HG03460 (cell line): ENCODE data around the gene SLC6A11.

Experiments used
- ATAC-seq: cut with Tn5 transposase; IDR thresholded peaks from one replicate; pipeline ENCODE4 v1.9.1; 2021; ENCODE audit not compliant: unreplicated experiment

The SLC6A11 gene

DNA sequence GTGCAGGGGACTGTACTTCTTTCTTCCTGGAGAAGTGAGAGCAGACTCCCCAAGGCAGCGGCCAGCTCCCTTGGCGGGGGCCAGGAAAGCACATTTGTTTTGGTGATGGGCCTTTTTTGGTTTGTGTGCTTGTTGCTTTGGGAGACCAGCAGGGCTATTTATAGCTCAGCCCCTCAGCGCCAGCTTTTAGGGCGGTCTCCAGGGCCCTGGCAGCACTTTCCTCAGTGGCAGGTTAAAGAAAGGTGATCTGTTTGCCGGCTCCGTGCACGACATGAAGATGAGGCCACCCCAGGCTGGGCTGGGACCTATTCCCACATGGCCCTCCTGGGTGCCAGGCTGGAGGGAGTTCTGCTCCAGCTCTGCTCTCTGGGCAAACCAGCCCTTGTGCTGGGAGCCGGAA lies 21.8 kb downstream of the SLC6A11 start:
- ATAC-seq: no peak

DNA sequence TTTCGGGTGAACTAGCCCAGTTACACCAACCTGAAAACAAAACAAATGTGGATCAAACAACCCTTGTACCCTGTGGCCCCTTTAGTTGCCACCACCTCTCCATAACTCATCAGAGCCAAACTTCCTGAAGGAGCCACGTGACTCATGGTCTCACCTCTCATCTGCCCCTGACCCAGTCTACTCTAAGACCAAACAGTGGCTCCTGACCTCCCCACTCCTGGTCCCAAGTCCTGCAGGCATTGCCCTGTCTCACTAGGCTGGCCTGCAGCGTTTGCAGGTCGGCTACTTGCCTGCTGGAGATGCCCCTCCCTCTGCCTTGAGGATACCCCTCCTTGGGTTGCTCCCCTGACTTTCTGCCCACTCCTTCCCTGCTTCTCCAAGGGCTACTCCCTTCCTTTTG lies 23.1 kb downstream of the SLC6A11 start:
- no peak for ATAC-seq

GRCh38 chr3:10841100-10841499 lies 25.1 kb downstream of the SLC6A11 start:
- no peak for ATAC-seq

DNA sequence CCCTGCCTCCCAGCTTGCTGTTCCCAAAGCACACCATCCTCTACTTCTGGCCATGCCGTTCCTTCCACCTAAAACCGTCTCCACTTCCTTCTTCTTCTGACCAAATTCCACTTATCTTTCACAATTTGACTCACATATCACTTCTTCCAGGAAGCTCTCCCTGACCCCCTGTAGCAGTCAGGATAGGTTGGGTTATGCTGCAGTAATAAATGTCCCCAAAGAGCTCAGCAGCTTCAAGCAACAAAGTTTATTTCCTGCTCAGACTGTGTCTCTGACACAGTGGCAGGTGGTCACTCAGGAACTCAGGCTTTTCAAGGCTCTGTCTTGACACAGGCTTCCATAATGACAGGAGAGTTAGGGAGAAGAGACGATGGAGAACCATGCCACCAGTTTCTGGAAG lies 27.4 kb downstream of the SLC6A11 start:
- ATAC-seq: no peak

- ATAC-seq: no peak
These were observed 29.2 kb downstream of the SLC6A11 start for GRCh38 chr3:10845001-10845761.

DNA sequence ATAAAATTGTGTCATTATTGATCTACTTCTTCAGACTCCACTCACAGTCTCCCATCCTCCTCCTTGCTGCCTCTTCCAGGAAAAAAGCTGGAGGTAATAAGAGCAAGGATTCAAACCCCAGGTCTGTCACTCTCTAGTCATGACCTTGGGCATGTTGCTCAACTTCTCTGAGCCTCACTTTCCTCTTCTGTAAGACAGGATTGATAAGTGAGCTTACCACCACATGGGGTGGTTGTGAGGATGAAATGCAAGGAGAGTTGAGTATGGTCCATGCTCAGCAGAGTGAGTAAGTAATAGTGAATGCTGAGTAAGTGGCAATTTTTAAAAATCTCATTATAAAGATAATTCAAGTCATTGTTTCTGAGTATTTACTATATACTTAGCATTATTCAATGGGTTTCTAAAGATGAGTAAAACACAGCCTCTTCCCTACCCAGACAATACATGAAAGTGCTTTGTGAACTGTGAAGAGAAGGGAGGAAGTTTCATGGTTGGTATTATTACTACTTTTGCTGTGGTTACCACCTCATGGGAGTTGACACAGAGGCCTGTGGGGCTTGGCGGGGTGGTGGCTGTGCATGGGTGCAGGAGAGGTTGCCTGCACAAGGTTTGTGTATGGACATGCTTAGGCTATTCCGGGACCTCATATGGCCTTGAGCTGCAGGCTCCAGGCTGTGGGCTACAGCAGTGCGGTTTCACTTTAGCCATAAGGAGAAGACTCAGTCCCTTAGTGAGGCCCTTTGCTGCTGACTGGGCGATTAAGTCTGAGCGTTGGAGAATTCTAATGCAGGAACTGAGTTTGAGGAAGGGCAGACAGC lies 30.0 kb downstream of the SLC6A11 start:
- peak; percentile 67 for ATAC-seq

DNA sequence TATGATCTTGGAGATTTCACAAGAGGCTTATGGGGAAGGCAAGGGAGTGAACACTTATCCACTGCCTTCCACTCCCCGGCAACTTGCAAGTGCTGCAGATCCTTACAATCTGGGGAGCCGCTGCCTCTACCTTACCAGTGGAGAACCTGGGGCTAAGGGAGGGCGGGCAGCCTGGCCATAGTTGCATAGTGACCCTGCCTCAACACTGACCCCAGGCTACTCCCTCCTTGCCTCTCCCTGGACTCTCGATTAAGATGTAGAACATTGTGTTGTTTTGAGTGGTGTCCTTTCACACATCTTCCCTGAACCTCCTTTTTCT lies 30.6 kb downstream of the SLC6A11 start:
- ATAC-seq: no peak

- ATAC-seq: no peak
These were observed 32.2 kb downstream of the SLC6A11 start for GRCh38 chr3:10848261-10848660.

DNA sequence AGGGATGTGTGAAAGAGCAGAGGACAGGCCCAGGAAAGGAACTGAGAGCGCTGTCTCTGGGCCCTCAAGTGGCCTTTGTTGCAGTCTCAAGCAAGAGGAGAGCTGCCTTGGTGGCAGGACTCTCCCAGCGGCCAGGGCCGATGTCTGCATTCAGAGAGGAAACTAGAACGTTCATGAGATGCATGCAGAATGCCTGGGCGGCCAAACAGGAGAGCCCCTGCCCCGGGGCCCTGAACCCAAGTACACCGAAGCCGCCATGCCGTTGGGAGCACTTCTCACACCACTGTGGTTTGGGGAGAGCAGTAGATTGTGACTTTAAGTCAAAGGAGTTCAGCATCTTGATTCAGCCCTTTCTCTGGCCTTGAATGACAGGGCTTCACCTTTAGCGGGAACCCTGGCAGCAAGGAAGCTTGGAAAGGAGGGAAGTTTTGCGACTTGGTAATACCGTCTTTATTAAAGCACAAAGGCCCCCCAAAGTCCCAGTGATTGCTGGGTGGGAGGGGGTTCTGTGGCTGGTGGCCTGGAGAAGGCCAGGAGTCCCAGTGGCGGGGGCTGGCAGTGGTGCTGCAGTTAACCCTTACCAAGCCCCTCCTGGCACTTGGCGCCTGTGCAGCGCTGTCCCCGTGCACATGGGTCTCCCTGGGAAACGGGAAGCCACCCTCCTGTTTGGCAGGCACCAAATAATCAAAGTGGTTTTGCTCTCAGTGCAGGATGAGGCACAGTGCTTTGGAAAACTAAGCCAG lies 36.2 kb downstream of the SLC6A11 start:
- ATAC-seq: no peak

DNA sequence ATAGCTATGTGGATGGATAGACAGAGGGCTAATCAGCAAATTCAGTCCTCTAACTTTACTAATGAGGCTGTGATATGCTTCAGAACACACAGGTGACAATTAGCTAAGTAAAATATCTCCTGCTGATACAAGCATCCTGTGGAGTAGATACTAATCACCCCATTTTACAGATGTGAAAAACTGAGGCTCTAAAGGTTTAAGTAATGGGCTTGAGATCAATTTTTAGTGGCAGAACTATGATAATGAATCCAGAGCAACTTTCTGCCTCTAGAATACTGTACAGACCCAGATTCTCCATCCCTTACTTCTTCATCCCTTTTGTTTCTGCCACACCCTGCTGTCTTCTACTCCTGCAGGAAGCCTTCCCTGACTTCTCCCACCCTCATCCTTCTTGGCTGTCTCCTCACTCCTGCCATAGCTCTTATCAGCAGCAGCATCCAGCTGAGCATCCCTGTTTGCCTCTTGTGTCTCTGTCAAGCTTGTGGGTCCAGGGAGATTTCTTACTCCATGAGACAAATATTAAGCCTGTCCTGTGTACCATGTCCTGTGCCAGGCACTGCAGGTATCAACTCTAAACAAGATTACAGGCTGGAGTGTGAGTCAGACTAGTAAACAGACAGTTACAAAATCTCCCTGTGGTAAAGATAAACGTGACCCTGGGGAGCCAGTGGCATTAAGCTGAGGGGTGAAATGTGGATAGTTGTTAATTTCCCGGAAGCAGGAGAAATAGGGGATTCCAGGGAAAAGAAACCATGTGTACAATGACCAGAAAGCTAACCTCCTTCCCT lies 39.2 kb downstream of the SLC6A11 start:
- no peak for ATAC-seq

DNA sequence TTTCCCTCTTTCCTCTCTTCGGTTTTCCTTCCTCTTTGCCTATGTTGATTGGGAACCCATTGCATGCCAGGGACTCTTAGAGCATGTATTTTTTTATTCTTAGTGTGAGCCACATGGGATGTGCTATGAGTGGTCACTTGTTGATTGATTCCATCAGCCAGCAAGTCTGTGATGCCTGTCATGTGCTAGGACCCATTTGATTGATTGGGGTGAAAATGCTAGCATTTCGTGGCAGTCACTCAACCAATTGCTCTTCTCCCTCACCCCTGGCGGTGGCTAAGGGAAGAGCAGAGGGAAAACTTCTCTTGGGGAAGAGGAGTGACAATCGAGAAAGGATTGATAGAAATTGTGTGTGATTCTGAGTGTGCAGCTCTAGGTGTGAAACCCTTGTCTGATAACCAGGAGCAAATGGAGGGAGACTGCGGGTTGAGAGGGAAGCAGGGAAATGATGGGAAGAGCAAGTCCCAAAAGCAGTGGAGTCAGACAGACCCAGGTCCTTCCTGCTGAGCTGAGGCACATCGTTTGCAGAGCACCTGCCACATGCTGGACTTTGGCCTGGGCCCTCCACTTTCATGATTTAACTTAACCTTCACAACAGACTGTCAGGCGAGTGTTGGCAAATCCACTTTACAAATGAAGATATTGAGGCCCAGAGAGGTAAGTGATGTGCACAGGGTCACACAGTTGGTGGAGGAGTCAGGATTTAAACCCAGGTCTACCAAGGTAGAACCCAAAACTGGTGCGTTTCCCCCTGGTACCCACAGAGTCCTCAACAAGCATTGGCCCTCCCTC lies 40.0 kb downstream of the SLC6A11 start:
- no peak for ATAC-seq

GRCh38 chr3:10857235-10857634 lies 41.2 kb downstream of the SLC6A11 start:
- ATAC-seq: no peak

GRCh38 chr3:10858091-10858490 lies 42.1 kb downstream of the SLC6A11 start:
- no peak for ATAC-seq

DNA sequence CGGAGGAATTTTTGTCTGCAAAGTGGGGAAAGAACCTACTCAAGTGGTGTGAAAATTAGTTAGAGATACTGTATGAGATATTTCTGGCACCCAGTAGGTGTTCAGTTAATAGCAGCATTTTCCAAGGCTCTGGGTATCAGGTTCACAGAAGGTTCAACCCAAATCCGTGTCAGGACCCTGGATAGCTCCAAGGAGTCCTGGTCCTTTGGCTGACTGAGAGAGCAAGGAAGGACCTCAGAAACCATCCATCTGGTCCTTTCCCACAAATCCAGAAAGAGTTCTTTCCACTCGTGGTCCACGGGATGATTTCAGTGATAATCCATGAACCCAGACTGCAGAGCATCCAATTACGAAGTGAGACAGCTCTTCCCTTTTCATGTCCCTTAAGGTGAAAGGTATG lies 51.4 kb downstream of the SLC6A11 start:
- ATAC-seq: no peak

GRCh38 chr3:10869460-10869859 lies 53.4 kb downstream of the SLC6A11 start:
- ATAC-seq: no peak

DNA sequence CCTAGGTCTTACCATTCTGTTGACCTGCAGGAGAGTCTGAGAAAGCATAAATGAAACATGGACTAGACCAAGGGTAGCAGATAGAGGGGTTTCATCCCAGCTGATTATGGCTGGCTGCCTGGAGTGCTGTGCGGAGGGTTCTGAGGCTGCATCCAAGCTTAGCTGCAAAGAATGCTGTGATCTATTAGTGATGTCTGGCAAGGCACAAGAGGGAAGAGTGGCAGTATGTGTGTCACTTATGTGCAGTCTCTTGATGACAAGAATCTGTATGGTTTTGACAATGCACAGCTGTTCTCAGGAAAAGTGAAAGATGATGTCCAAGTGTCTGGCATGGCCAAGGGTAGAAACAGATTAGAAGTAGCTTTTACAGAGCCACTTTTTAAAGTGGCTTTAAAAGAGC lies 54.3 kb downstream of the SLC6A11 start:
- ATAC-seq: no peak

GRCh38 chr3:10873415-10873814 lies 57.4 kb downstream of the SLC6A11 start:
- no peak for ATAC-seq

DNA sequence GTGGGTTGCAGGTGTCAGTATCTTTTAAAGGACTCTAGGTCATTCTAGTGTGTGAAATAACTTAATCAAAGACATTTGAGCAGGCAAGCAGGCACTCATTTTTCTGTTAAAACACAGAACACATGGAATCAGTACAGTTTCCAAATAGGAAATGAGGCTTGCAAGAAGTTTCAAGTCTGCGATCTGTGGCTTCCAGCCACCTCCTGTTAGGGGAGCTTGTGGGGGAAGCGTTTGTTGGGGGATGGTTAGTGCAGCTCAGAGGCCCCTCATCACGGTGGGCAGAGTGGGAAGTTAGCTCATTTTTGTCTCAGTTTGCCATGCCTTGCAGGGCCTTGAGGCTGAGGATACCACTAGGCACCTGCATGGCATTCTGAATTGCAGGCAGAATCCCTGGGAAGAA lies 59.9 kb downstream of the SLC6A11 start:
- no peak for ATAC-seq

GRCh38 chr3:10876661-10877060 lies 60.6 kb downstream of the SLC6A11 start:
- no peak for ATAC-seq

DNA sequence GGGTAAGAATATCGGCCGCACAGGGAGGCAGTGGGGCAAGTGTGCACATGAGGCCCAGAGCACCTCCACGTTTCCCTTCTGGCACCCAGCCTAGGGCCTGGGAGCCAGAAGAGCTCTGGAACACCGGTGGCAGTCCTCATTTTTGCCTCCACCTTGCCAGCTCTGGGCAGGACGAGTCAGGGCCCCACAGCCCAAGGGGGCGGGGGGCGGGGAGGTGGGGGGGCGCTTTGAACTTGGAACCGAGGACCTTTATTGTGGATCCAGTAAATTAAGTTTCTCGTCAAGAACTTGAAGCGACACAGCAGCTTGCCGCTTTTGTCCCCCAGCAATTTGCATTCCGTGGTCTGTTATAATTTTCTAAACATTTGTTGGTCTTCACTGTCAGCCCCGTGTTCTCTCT lies 66.8 kb downstream of the SLC6A11 start:
- ATAC-seq: no peak
